GM23338 (cell line): ENCODE results near the gene CYP2D6. TPM values are rescaled to one million over a fixed set of nuclear protein-coding genes. Genes with fewer than 3 reads are reported as not detected.

Experiments
- ATAC-seq: fragments of 200-7000 bp; cut with Tn5 transposase; 3 replicates; pipeline ENCODE4 v1.9.1; 2020
- DNase-seq: peaks from one replicate; pipeline ENCODE4 v3.0.0-alpha.2; 2015; ENCODE audit warnings: low spot score
- H2AFZ ChIP-seq: fragments of 200-600 bp; sonication (generic); 2 replicates; pipeline ENCODE4 v1.8.0; 2016; ENCODE audit warnings: antibody characterized with exemption, mild to moderate bottlenecking, moderate library complexity
- H3F3A ChIP-seq: fragments of 200-600 bp; sonication (generic); replicated peaks from 2 replicates; pipeline ENCODE4 v1.8.0; 2017; ENCODE audit warnings: antibody characterized with exemption, mixed run types, low read depth
- H3K27ac ChIP-seq: fragments of 200-600 bp; sonication (generic); 2 replicates; pipeline ENCODE4 v1.6.1; 2016; ENCODE audit warnings: low read depth
- H3K27me3 ChIP-seq: fragments of 200-600 bp; sonication (generic); 2 replicates; pipeline ENCODE4 v1.8.0; 2016; ENCODE audit warnings: mild to moderate bottlenecking, mixed run types, moderate library complexity; ENCODE audit not compliant: insufficient read depth
- H3K36me3 ChIP-seq: fragments of 200-600 bp; sonication (generic); 2 replicates; pipeline ENCODE4 v1.8.0; 2016; ENCODE audit warnings: mild to moderate bottlenecking; ENCODE audit not compliant: insufficient read depth
- H3K4me1 ChIP-seq: fragments of 200-600 bp; sonication (generic); 2 replicates; pipeline ENCODE4 v1.8.0; 2016; ENCODE audit warnings: mild to moderate bottlenecking, moderate library complexity; ENCODE audit not compliant: insufficient read depth
- H3K4me2 ChIP-seq: fragments of 200-600 bp; sonication (generic); 2 replicates; pipeline ENCODE4 v1.7.1; 2017; ENCODE audit warnings: mixed run types
- H3K4me3 ChIP-seq: fragments of 200-600 bp; sonication (generic); 2 replicates; pipeline ENCODE4 v1.6.1; 2016; ENCODE audit warnings: mixed run types
- H3K79me2 ChIP-seq: fragments of 200-600 bp; sonication (generic); replicated peaks from 2 replicates; pipeline ENCODE4 v1.8.0; 2017; ENCODE audit warnings: mild to moderate bottlenecking; ENCODE audit not compliant: insufficient read depth
- H3K9me2 ChIP-seq: fragments of 200-600 bp; sonication (generic); 2 replicates; pipeline ENCODE4 v1.8.0; 2017; ENCODE audit not compliant: insufficient read depth
- H4K20me1 ChIP-seq: fragments of 200-600 bp; sonication (generic); replicated peaks from 2 replicates; pipeline ENCODE4 v1.8.0; 2017; ENCODE audit warnings: mild to moderate bottlenecking; ENCODE audit not compliant: insufficient read depth
- H3K27ac Mint-ChIP-seq: 2 replicates; pipeline ENCODE4 v1.8.0; 2020; ENCODE audit warnings: inconsistent platforms, mild to moderate bottlenecking, moderate library complexity, mixed read lengths
- H3K27me3 Mint-ChIP-seq: 3 replicates; pipeline ENCODE4 v1.8.0; 2022; ENCODE audit warnings: low read depth, mild to moderate bottlenecking, moderate library complexity, mixed read lengths, inconsistent platforms; ENCODE audit not compliant: insufficient read depth, poor library complexity
- H3K36me3 Mint-ChIP-seq: 3 replicates; pipeline ENCODE4 v1.8.0; 2021; ENCODE audit warnings: low read depth, mild to moderate bottlenecking, inconsistent platforms, moderate library complexity, mixed read lengths
- H3K4me1 Mint-ChIP-seq: 3 replicates; pipeline ENCODE4 v1.8.0; 2020; ENCODE audit warnings: mild to moderate bottlenecking, inconsistent platforms, mixed read lengths
- H3K4me3 Mint-ChIP-seq: 3 replicates; pipeline ENCODE4 v1.8.0; 2021; ENCODE audit warnings: moderate library complexity, mild to moderate bottlenecking, inconsistent platforms, mixed read lengths
- H3K9me3 Mint-ChIP-seq: 3 replicates; pipeline ENCODE4 v1.8.0; 2020; ENCODE audit warnings: moderate library complexity, mild to moderate bottlenecking, inconsistent platforms, mixed read lengths
- CREB1 ChIP-seq: fragments of 250-450 bp; sonication (Bioruptor Pico); IDR thresholded peaks from 2 replicates; pipeline ENCODE4 v1.5.0; 2020; ENCODE audit warnings: low read depth, mild to moderate bottlenecking, moderate library complexity
- EZH2 ChIP-seq: fragments of 200-600 bp; sonication (generic); IDR thresholded peaks from one replicate; pipeline ENCODE4 v1.8.0; 2017; ENCODE audit warnings: antibody characterized with exemption, mild to moderate bottlenecking, low read depth; ENCODE audit not compliant: unreplicated experiment
- EZH2phosphoT487 ChIP-seq: fragments of 200-600 bp; sonication (generic); IDR thresholded peaks from one replicate; pipeline ENCODE4 v1.8.1; 2018; ENCODE audit warnings: antibody characterized with exemption; ENCODE audit not compliant: unreplicated experiment
- JUNB ChIP-seq: IDR thresholded peaks from one replicate; pipeline ENCODE4 v1.6.1; 2016; ENCODE audit warnings: antibody characterized with exemption; ENCODE audit not compliant: unreplicated experiment
- NANOG ChIP-seq: IDR thresholded peaks from 2 replicates; pipeline ENCODE4 v1.6.1; 2016; ENCODE audit warnings: antibody characterized with exemption, borderline replicate concordance
- STAT1 ChIP-seq: IDR thresholded peaks from one replicate; pipeline ENCODE4 v1.6.1; 2016; ENCODE audit warnings: antibody characterized with exemption; ENCODE audit not compliant: unreplicated experiment
- ZNF331 ChIP-seq: fragments of 250-450 bp; sonication (Bioruptor Pico); IDR thresholded peaks from 2 replicates; pipeline ENCODE4 v1.5.0; 2020; ENCODE audit warnings: low read depth, mild to moderate bottlenecking, moderate library complexity
- polyA plus RNA-seq: library from polyadenylated mRNA; unstranded; fragments of >200 nt; fragmentation: Nextera tagmentation; extraction: Ambion mirVana; gene quantifications from 2 replicates; pipeline ENCODE4 v1.2.1, GENCODE V29; 2016
- total RNA-seq: library from RNA; depleted of rRNA; stranded (reverse); fragments of >200 nt; shearing (Covaris generic); gene quantifications from 2 replicates; pipeline ENCODE4 v1.2.3, GENCODE V29; 2014
- TF ChIP-seq, protein P1 (sequence below), 2 experiments: fragments of 200-600 bp in 1 of 2; sonication (generic) in 1 of 2; conservative IDR thresholded peaks; 2 replicates each; pipeline versions ENCODE4 v1.5.1 to v1.6.1; 2016 to 2017; ENCODE audit warnings: antibody characterized with exemption in 2 of 2, low read depth in 2 of 2, mild to moderate bottlenecking in 2 of 2, moderate library complexity in 1 of 2
- TF ChIP-seq, protein P2 (sequence below): IDR thresholded peaks from 2 replicates; pipeline ENCODE4 v1.6.1; 2016; ENCODE audit warnings: antibody characterized with exemption

CYP2D6 gene
- total and polyA plus RNA-seq, 2 experiments from 2014 or later = 1.2 to 1.3 TPM

DNA sequence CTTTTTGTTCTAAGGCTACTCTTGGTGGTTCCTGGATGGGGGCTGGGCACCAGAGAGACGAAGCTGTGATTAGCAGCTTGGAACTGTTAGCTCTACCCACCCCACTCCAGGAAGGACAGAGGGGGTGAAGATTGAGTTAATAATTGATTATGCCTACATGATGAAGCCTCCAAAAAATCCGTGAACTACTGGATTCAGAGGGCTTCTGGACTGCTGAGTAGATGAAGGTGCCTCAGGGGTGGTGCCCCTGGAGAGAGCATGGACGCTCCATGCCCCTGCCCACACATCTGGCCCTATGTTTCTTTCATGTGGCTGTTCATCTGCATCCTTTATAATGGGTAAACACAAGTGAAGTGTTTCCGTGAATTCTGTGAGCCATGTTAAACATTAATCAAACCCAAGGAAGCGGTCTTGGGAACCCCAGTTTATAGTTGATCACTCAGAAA is 47.3 kb upstream of the CYP2D6 start:
- Mint-ChIP-seq H3K27ac (no peak overlapping the region), H3K36me3 (peaks cover 21% of the 10 kb centered on the region), H3K4me1 (peaks cover 4% of the 10 kb centered on the region), H3K27me3 (peaks cover 10% of the 10 kb centered on the region), H3K9me3 (no peaks in the 10 kb centered on the region), H3K4me3 (no peak overlapping the region)
- H2AFZ ChIP-seq = no peak overlapping the region
- no peak for ATAC-seq
- peaks cover 29% of the 10 kb centered on the region for H4K20me1 ChIP-seq
- TF ChIP-seq EZH2 (no peak), STAT1 (no peak), EZH2phosphoT487 (no peak), JUNB (no peak), NANOG (no peak), CREB1 (CRISPR knock-in tag) (no peak)
- TF ChIP-seq, protein P1, sequence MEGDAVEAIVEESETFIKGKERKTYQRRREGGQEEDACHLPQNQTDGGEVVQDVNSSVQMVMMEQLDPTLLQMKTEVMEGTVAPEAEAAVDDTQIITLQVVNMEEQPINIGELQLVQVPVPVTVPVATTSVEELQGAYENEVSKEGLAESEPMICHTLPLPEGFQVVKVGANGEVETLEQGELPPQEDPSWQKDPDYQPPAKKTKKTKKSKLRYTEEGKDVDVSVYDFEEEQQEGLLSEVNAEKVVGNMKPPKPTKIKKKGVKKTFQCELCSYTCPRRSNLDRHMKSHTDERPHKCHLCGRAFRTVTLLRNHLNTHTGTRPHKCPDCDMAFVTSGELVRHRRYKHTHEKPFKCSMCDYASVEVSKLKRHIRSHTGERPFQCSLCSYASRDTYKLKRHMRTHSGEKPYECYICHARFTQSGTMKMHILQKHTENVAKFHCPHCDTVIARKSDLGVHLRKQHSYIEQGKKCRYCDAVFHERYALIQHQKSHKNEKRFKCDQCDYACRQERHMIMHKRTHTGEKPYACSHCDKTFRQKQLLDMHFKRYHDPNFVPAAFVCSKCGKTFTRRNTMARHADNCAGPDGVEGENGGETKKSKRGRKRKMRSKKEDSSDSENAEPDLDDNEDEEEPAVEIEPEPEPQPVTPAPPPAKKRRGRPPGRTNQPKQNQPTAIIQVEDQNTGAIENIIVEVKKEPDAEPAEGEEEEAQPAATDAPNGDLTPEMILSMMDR (conservative IDR thresholded peaks at IDR 0.05; ENCODE audit: low read depth in 2 of 2) = no peak
- TF ChIP-seq, protein P2, sequence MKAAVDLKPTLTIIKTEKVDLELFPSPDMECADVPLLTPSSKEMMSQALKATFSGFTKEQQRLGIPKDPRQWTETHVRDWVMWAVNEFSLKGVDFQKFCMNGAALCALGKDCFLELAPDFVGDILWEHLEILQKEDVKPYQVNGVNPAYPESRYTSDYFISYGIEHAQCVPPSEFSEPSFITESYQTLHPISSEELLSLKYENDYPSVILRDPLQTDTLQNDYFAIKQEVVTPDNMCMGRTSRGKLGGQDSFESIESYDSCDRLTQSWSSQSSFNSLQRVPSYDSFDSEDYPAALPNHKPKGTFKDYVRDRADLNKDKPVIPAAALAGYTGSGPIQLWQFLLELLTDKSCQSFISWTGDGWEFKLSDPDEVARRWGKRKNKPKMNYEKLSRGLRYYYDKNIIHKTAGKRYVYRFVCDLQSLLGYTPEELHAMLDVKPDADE = no peak
- peaks cover 49% of the 10 kb centered on the region for H3K79me2 ChIP-seq
- no peaks in the 10 kb centered on the region for H3K27me3 ChIP-seq
- 0 out of 2 replicates have a peak, but pooled peaks cover 3% of the 10 kb centered on the region for H3K36me3 ChIP-seq
- no peaks in the 10 kb centered on the region for H3K4me1 ChIP-seq
- H3K9me2 ChIP-seq = no peaks in the 10 kb centered on the region
- DNase-seq = no peak
- H3K27ac ChIP-seq = no peak overlapping the region
- no peaks in the 10 kb centered on the region for H3F3A ChIP-seq
- no peak overlapping the region for H3K4me3 ChIP-seq
- H3K4me2 ChIP-seq = no peak overlapping the region

DNA sequence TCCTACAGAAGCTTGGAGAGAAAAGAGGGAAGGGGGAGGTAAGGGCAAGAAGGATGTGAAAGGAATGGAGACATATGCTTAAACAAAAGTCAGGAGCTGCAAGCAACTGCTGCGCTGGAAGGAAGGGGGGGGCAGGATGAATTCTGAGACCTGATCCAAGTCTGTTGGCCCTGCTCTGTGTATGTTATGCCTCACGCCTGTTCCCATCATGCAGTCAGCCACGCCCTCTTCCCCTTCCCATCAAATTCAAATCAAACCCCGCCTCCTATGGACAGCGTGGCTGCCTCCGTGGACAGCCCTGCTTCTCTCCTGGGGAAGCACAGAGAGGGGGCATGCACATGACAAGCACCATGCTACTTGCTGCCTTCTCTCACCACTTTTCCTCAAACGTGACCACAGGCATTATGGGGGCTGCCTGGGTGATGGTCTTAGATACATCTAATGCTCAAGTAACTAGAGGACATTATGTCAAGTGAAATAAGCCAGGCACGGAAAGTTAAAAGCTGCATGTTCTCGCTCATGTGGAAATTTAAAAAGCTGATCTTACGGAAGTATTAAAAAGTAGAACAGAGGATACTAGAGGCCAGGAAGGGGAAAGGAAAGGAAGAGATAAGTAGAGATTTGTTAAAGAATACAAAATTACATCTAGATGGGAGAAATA is 45.8 kb upstream of the CYP2D6 start:
- peaks cover 17% of the 10 kb centered on the region for H3K4me1 Mint-ChIP-seq
- TF ChIP-seq STAT1 (no peak), EZH2 (no peak), JUNB (no peak), NANOG (no peak), ZNF331 (CRISPR knock-in tag) (no peak)
- TF ChIP-seq, protein P2 = no peak
- TF ChIP-seq, protein P1 (conservative IDR thresholded peaks at IDR 0.05; ENCODE audit: low read depth in 2 of 2) = no peak

More for the DNA sequence above, 45.8 kb upstream of the CYP2D6 start:
- Histone ChIP-seq H3K4me2 (no peak overlapping the region), H3K36me3 (0 out of 2 replicates have a peak, but pooled peaks cover 3% of the 10 kb centered on the region), H3K9me2 (no peaks in the 10 kb centered on the region), H3K27ac (no peak overlapping the region), H2AFZ (no peak overlapping the region), H4K20me1 (peaks cover 33% of the 10 kb centered on the region), H3K4me3 (no peak overlapping the region), H3F3A (no peaks in the 10 kb centered on the region), H3K79me2 (peaks cover 45% of the 10 kb centered on the region), H3K27me3 (no peaks in the 10 kb centered on the region), H3K4me1 (0 out of 2 replicates have a peak, but pooled peaks cover 3% of the 10 kb centered on the region)
- Mint-ChIP-seq H3K27me3 (peaks cover 5% of the 10 kb centered on the region), H3K27ac (no peak overlapping the region), H3K4me3 (no peak overlapping the region), H3K36me3 (peaks cover 21% of the 10 kb centered on the region), H3K9me3 (no peaks in the 10 kb centered on the region)
- ATAC-seq = no peak
- no peak for DNase-seq
